Left ventricle myocardium inferior (tissue), 1 donor: ENCODE data around the gene OR2V1. TPM values are rescaled to one million over a fixed set of nuclear protein-coding genes. Genes with fewer than 3 reads are reported as not detected.
"Not testable (repeated sequence)": the region's sequence is repeated elsewhere in the genome, so short reads cannot be mapped to it uniquely, and the experiment has no call there.

Experiments
- DNase-seq: peaks from one replicate; pipeline ENCODE4 v3.0.0-alpha.2; 2020
- H3K27ac ChIP-seq: fragments of 200-600 bp; replicated peaks from 2 replicates; pipeline ENCODE4 v1.8.0; 2021
- H3K27me3 ChIP-seq: fragments of 200-600 bp; 2 replicates; pipeline ENCODE4 v1.8.0; 2021; ENCODE audit warnings: low read depth
- H3K36me3 ChIP-seq: fragments of 200-600 bp; 2 replicates; pipeline ENCODE4 v1.8.0; 2021
- H3K4me1 ChIP-seq: fragments of 200-600 bp; 2 replicates; pipeline ENCODE4 v1.8.0; 2021
- H3K4me3 ChIP-seq: fragments of 200-600 bp; 2 replicates; pipeline ENCODE4 v1.8.0; 2021; ENCODE audit warnings: mild to moderate bottlenecking, moderate library complexity
- H3K9me3 ChIP-seq: fragments of 200-600 bp; replicated peaks from 2 replicates; pipeline ENCODE4 v1.8.0; 2021
- intact Hi-C: fragments of 100-400 bp; cut with micrococcal nuclease; formaldehyde crosslinking; loops from one replicate; pipeline ENCODE4 v1.11.0; 2022
- total RNA-seq: library from RNA; stranded (reverse); fragmentation: NEBNext Ultra II Directional; extraction: Animal tissue kit (Norgen Biotek cat#: 25700); gene quantifications from one replicate; pipeline ENCODE4 v1.2.1, GENCODE V29; 2021
- TF ChIP-seq, protein P1 (sequence below): fragments of 200-600 bp; IDR thresholded peaks from 2 replicates; pipeline ENCODE4 v1.8.0; 2021; ENCODE audit warnings: antibody characterized with exemption, mild to moderate bottlenecking, borderline replicate concordance
- donor health status: DM: no; HTN: yes; CAD: no; lungs with severe emphysema.

OR2V1 gene
- total RNA-seq, 1 donor from 2014 or later = not detected

DNA sequence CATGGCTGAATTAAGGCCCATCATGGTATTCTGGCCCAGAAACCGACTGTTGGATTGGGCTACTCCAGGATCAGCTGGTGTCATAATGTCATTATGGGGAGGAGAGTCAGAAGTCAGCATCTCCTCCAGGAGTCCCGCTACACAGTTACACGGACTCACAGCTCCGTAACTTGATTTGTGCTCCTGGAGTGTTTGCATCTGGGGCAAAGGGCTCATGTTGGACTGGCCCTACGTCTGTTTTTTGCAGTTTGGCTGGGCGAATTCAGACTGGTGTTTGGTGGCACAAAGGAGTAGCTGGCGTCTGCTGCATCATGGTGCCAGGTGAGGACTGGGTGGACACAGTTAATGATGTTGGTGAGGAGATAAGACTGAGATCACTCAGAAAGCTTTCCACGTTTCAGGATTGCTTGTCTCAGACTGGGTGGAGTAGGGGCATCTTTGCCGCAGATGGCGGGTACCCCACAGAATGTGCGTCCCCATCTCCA is 31.3 kb downstream of the OR2V1 start:
- TF ChIP-seq, protein P1, sequence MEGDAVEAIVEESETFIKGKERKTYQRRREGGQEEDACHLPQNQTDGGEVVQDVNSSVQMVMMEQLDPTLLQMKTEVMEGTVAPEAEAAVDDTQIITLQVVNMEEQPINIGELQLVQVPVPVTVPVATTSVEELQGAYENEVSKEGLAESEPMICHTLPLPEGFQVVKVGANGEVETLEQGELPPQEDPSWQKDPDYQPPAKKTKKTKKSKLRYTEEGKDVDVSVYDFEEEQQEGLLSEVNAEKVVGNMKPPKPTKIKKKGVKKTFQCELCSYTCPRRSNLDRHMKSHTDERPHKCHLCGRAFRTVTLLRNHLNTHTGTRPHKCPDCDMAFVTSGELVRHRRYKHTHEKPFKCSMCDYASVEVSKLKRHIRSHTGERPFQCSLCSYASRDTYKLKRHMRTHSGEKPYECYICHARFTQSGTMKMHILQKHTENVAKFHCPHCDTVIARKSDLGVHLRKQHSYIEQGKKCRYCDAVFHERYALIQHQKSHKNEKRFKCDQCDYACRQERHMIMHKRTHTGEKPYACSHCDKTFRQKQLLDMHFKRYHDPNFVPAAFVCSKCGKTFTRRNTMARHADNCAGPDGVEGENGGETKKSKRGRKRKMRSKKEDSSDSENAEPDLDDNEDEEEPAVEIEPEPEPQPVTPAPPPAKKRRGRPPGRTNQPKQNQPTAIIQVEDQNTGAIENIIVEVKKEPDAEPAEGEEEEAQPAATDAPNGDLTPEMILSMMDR = no peak
- H3K27ac ChIP-seq = no peak overlapping the region
- no peaks in the 10 kb centered on the region for H3K36me3 ChIP-seq
- peaks cover 39% of the 10 kb centered on the region for H3K27me3 ChIP-seq
- peaks cover 9% of the 10 kb centered on the region for H3K4me1 ChIP-seq
- intact Hi-C loops = no loop called here
- H3K4me3 ChIP-seq = no peak overlapping the region
- H3K9me3 ChIP-seq = no peaks in the 10 kb centered on the region
- DNase-seq = no peak

DNA sequence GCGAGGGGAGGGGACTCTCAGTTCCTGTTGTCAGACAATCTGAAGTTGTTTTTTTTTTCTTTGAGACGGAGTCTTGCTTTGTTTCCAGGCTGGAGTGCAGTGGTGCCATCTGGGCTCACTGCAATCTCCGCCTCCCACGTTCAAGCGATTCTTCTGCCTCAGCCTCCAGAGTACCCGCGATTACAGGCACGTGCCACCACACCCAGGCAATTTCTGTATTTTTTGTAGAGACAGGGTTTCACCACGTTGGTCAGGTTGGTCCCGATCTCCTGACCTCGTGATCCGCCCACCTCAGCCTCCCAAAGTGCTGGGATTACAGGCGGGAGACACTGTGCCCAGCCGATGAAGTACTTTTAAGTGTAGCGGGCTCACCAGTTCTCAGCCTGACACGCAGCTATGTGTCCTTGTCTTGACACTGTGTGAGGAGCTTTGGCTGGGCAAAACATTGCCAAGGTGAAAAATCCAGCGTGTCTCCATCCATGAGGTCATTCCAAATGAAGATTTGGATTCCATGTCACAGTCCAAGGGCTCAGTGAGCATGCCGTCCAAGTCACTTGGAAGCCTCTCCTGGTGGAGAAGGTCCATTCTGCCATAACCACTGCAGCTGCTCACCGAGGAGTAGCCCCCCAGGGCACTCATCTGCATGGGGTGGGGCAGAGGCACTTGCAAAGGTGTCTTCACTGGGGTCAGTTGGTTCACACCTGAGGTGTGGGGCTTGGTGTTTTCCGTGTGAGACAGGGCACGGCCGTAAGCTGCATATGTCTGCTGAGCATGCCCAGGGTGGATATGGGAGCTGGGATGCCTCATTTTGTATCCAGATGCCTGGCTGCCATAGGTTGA is 32.0 kb downstream of the OR2V1 start:
- intact Hi-C loops = no loop called here

DNA sequence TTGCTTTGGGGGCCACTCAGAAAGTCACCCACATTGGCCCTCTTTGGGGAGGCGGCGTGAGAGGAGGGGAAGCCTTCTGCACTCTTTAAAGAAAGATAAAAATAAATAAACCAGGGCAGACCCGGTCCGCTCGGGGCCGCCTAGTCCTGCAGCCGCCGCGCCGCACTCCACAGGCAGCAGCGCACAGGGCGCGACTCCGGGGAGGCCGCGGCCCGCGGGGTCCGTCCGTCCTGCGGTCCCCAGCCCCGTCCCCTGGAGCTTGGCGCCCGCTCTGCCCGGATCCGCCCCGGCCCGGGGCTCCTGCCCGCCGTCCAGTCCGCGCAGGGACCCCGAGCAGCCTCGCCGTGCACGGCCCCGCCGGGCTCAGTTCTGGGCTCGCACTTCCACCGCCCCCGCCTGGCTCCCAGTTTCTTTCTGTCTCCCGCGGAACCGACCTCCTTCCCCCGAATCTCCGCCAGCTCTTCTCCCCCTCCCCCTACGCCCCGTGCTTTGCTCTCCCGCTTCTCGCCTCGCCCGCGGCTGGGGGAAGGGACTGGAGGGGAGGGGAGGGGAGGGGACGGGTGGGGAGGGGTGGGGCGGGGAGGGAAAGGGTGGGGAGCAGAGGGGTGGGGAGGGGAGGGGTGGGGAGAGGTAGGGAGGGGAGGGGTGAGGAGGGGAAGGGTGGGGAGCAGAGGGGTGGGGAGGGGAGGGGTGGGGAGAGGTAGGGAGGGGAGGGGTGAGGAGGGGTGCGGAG is 33.0 kb downstream of the OR2V1 start:
- H3K27ac ChIP-seq, DNase-seq, H3K4me3 ChIP-seq, H3K9me3 ChIP-seq, H3K36me3 ChIP-seq, intact Hi-C loops, H3K4me1 ChIP-seq: not testable (repeated sequence)
- peaks cover 45% of the 10 kb centered on the region for H3K27me3 ChIP-seq

More for the DNA sequence above, 32.0 kb downstream of the OR2V1 start:
- Histone ChIP-seq H3K9me3 (no peaks in the 10 kb centered on the region), H3K4me1 (peaks cover 9% of the 10 kb centered on the region), H3K27ac (no peak overlapping the region), H3K4me3 (no peak overlapping the region), H3K36me3 (no peaks in the 10 kb centered on the region), H3K27me3 (peaks cover 38% of the 10 kb centered on the region)
- TF ChIP-seq, protein P1 = no peak
- no peak for DNase-seq

DNA sequence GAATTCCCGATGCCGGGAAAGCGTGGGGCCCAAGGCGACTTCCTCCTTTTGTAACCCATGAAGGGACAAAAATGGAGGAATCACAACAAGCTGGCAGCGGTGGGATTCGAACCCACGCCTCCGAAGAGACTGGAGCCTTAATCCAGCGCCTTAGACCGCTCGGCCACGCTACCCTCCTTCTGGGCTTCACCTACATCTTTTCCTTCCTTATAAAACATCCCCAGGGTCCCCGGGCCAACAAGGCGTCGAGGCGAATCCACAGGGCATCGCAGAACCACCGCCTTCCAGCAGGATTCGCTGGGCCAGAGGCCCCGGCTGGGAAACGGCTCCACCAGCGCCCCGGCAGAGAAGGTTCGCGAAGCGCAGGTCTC is 33.6 kb downstream of the OR2V1 start:
- intact Hi-C loops = not testable (repeated sequence)

DNA sequence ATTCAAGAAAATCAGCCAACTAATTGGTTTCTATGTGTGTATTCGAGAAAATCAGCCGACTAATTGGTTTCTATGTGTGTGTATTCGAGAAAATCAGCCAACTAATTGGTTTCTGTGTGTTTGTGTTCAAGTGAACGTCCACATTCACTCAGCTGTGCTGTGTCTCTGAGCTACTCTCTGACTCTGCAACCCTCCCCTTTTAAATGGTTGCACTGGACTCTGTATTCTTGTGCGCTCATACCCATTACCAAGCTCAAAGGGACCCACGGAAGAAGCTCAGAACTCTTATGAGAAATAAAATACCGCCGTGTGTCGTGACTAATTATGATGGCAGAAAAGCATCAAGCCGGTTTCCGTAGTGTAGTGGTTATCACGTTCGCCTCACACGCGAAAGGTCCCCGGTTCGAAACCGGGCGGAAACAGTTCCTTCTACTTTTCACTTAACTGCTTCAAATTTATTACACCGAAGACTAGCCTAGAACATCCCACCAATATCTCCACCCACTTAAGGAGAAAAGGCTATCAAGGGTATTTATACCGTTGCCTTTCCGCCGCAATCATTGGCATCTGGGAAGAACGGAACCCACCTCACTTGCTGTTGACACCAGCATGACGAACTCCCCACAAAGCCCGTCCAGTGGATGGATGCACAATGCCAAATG is 34.1 kb downstream of the OR2V1 start:
- intact Hi-C loops, H3K36me3 ChIP-seq, H3K4me3 ChIP-seq, H3K9me3 ChIP-seq, H3K27ac ChIP-seq, H3K4me1 ChIP-seq, DNase-seq: not testable (repeated sequence)
- H3K27me3 ChIP-seq = peaks cover 55% of the 10 kb centered on the region

More for the DNA sequence above, 33.6 kb downstream of the OR2V1 start:
- not testable (repeated sequence) for H3K4me3 ChIP-seq, H3K36me3 ChIP-seq, H3K27ac ChIP-seq, H3K9me3 ChIP-seq, H3K4me1 ChIP-seq, DNase-seq
- peaks cover 51% of the 10 kb centered on the region for H3K27me3 ChIP-seq

DNA sequence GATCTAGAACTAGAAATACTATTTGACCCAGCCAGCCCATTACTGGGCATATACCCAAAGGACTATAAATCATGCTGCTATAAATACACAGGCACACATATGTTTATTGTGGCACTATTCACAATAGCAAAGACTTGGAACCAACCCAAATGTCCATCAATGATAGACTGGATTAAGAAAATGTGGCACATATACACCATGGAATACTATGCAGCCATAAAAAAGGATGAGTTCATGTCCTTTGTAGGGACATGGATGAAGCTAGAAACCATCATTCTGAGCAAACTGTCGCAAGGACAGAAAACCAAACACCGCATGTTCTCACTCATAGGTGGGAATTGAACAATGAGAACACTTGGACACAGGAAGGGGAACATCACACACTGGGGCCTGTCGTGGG is 35.8 kb downstream of the OR2V1 start:
- H3K9me3 ChIP-seq, intact Hi-C loops, H3K4me3 ChIP-seq, DNase-seq, H3K4me1 ChIP-seq, H3K27ac ChIP-seq, H3K36me3 ChIP-seq: not testable (repeated sequence)
- H3K27me3 ChIP-seq = peaks cover 50% of the 10 kb centered on the region

DNA sequence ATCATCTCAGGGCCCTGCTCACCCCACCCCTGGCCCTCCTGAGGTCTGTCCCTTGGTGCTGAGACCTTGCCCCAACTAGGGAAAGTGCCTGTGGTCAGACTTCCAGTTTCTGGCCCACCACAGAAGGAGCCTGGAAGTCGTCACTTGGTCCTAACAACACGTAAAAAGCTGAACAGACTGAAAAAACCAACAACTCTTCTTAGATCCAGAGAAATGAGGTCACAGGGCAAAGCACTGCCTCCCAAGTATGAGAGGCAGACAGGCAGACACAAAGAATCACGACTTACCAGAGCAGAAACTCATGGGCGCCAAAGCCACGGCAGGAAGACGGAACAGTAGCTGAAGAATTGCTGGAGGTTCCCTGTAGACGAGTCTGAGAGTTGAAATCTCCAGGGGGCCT is 38.5 kb downstream of the OR2V1 start:
- intact Hi-C loops = no loop called here
- no peak for DNase-seq

More for the DNA sequence above, 38.5 kb downstream of the OR2V1 start:
- Histone ChIP-seq H3K27ac (no peak overlapping the region), H3K27me3 (peaks cover 34% of the 10 kb centered on the region), H3K4me1 (no peaks in the 10 kb centered on the region), H3K36me3 (no peaks in the 10 kb centered on the region), H3K4me3 (no peak overlapping the region), H3K9me3 (peaks cover 4% of the 10 kb centered on the region)
- TF ChIP-seq, protein P1 = no peak
